SH-SY5Y (cell line): ENCODE measurements around the gene CABP4.

Experiments used
- GATA2 ChIP-seq: IDR thresholded peaks from 2 replicates; pipeline ENCODE4 v1.6.1; 2011; ENCODE audit warnings: mild to moderate bottlenecking, low read depth, low read length
- GATA3 ChIP-seq: IDR thresholded peaks from 2 replicates; pipeline ENCODE4 v1.6.1; 2011; ENCODE audit warnings: low read depth, mild to moderate bottlenecking, low read length, moderate library complexity

Gene CABP4

DNA sequence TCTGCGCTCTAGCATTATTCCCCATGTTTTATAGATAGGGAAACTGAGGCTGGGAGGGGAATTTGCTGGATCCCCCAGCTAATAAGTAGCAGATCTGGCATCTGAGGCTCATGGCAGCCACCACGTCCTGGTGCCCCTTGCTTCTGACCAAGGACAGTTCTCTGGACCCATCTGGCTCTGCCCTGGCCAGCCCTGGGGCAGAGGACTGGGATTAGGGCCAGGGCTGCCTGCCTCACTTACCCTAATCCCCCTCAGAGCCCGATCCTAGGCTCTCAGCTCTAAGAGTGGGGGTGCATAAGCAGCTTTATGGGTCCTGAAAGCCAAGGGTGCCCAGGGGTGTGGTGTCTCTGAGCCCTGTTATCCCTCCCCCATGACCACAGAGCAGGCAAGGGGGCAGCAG, at the start of gene CABP4:
Gene CABP4, plus strand, starts transcription at position 301 of the 400 bp plus-strand sequence. Its CDS starts 70 bp downstream, at position 371.
- TF ChIP-seq GATA2 (no peak), GATA3 (no peak)

DNA sequence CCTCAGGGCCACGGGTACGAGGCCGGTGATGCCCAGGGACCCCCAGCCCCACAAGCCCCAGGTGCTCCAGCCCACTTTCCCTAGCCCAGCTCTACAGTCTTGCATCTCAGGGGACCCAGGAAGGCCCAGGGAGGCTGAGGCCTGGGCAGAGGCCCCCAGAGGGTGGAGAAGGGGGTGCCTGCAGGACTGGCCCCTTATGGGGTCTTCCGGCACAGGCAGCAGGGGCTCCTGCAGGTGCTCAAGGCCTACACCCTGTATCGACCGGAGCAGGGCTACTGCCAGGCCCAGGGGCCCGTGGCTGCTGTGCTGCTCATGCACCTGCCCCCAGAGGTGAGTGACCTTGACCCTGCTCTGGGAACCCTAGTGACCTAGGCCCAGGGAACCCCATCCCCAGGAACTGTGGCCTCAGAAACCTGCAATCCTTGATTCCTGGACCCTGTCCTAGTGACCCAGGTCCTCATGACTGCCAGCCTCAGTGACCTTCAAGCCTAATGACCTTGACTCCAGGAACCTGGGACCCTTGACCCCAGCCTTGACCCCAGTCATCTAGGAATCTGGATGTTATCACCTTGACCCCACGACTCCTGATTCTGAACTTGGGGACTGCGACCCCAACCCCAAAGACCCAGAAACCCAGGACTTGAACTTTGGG, 49.3 kb upstream of the CABP4 start:
- TF ChIP-seq GATA3 (no peak), GATA2 (no peak)

DNA sequence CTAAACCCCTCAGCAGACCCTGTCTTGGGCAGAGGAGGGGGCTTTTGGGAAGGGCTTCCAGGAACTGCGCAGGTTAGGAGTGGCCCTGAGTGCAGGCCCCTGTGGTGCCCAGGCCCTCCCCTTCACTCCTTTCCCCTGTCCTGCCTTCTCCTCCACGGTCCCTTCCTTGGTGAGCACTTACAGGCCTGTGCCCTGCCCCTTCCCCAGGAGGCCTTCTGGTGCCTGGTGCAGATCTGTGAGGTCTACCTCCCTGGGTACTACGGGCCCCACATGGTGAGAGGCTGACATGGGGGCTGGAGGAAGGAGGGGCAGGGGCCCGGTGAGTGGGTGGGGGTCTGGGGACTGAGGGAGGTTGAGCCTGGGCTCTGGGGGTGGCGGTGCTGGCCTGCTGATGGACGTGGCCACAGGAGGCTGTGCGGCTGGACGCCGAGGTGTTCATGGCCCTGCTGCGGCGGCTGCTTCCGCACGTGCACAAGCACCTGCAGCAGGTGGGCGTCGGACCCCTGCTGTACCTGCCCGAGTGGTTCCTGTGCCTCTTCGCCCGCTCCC, 48.7 kb upstream of the CABP4 start:
- TF ChIP-seq GATA3 = no peak
- no peak for TF ChIP-seq GATA2

DNA sequence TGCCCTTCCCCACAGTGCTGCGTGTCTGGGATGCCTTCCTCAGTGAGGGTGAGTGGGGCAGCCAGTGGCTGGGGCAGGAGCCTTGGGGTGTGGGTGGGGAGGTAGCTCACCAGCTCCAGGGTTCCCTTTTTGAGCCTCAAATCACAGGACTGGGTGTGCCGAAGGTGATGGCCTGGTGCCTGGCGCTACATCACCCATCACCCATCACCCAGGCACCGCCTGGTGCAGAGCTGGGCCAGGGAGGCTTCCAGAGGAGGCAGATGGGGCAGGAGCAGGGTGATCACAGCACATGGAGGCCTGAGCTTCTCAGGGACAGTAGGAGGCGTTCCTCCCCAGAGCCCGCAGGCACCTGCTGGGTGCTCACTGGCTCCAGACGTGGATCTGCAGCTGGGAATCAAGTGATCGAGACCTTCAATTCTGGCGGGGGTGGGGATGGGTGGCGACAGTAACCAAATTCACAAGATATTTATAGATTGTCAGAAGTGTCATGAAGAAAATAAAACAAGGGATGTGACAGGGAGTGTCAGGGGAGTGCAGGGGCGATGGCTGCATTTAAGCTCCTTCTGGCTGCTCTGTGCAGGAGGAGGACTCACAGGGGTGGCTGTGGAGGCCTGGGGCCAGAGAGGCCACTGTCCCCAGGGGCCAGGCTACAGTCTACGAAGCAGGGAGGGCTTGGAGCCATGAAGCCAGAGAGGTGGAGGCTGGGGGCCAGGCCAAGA, 48.0 kb upstream of the CABP4 start:
- no peak for TF ChIP-seq GATA2
- no peak for TF ChIP-seq GATA3

DNA sequence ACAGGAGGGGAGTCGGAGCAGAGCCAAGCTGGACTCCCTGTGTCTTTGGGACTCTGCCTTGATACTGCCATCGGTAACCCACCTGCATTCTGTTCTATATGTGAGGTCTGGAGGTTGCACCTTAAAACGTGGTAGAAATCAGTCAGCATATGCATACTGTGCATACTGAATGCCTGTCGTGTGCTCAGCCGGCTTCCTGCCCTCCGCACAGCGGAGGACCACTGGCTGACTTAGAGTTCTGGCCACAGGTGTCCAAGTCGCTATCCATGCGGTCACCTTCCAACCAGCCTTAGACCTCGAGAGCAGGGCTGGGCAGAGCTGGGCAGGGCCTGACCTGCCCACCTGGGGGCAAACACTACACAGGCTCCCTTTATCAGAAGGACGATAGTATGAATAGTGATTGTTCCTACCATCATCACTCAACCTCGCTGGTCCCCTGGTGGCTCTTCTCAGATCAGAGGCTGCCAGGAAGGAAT, 47.4 kb upstream of the CABP4 start:
- no peak for TF ChIP-seq GATA3
- no peak for TF ChIP-seq GATA2

DNA sequence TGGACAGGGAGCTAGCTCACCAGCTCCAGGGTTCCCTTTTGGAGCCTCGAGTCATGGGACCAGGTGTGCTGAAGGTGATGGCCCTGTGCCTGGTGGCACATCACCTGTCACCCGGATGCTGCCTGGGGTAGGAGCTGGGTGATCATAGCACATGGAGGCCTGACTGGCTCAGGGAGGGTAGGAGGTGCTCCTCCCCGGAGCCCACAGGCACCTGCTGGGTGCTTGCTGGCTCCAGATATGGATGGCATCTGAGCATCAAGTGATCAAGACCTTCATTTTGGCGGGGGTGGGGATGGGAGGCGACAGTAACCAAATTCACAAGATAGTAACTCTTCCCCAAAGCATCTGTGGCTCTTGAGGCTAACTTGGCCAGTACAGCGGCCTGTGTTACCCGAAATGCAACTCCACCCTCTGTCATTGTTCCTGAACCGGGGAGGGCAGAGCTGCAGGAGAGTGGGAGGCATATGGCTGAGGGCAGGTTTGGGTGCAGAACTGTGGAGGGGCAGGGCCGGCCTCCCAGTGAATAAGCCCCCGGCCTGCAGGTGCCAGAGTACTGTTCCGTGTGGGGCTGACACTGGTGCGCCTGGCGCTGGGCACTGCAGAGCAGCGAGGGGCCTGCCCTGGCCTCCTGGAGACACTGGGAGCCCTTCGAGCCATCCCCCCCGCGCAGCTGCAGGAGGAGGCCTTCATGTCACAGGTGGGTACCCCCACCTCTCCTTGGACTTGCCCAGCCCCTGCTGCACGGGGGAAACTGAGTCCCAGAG, 46.5 kb upstream of the CABP4 start:
- no peak for TF ChIP-seq GATA3
- no peak for TF ChIP-seq GATA2

DNA sequence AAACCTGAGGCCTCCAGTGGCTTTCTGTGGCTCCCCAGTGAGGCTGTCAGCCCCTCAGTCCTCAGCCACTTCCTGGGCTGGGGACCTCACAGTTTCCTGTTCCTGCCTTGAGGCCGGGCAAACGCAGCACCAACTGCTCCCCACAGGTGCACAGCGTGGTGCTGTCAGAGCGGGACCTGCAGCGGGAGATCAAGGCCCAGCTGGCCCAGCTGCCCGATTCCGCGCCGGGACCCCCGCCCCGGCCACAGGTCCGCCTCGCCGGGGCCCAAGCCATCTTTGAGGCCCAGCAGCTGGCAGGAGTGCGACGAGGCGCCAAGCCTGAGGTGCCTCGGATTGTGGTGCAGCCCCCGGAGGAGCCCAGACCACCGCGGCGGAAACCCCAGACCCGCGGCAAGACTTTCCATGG, 45.9 kb upstream of the CABP4 start:
- TF ChIP-seq GATA3 (no peak), GATA2 (no peak)

DNA sequence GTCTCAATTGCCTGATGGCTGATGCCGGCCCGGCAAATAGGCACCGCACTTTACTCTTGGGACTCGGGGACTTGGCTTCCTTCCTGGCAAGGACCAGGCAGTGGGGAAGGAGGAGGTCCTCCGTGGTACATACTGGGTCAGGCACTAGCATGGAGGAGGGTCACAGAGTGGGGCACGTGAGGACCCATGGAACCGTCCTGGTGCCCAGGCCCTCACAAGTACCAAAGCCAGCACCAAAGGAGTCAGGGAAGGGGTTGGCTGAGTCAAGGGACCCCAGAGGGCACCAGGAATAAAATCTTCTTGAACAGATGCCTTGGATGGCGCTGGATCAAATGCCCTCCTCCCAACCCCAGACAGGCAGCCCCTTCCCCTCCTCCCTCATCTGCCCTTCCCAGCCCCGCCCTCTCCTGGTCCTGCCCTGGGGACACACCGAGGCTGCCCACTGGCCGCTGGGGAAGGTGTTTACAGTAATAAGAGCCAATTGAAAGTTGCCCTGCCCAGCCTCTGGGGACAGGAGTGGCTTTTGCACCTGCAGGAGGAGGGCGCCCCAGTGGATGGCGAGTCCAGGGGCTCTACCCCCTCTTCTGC, 45.3 kb upstream of the CABP4 start:
- TF ChIP-seq GATA3 (no peak), GATA2 (no peak)

DNA sequence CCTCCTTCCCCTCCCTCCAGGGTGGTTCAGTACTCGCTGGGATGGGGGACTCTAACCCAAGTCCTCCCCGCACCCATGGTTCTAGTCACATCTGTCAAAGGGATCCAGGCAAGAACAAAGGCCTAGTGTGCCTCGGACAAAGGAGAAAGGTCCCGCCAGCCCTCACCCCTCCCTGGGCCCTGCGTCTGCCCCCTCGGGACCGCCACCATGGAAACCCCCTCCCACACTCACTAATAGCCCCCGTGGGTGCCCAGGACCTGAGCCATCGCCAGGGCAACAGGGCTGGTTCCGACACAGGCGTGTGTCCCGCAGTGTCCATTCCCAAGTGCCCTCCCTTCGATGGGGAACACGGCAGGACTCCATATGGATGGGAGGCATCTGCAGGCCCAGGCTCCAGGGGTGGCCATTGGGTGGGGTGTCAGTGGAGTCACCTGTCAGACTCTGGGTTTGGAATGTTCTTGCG, 44.8 kb upstream of the CABP4 start:
- no peak for TF ChIP-seq GATA2
- no peak for TF ChIP-seq GATA3

DNA sequence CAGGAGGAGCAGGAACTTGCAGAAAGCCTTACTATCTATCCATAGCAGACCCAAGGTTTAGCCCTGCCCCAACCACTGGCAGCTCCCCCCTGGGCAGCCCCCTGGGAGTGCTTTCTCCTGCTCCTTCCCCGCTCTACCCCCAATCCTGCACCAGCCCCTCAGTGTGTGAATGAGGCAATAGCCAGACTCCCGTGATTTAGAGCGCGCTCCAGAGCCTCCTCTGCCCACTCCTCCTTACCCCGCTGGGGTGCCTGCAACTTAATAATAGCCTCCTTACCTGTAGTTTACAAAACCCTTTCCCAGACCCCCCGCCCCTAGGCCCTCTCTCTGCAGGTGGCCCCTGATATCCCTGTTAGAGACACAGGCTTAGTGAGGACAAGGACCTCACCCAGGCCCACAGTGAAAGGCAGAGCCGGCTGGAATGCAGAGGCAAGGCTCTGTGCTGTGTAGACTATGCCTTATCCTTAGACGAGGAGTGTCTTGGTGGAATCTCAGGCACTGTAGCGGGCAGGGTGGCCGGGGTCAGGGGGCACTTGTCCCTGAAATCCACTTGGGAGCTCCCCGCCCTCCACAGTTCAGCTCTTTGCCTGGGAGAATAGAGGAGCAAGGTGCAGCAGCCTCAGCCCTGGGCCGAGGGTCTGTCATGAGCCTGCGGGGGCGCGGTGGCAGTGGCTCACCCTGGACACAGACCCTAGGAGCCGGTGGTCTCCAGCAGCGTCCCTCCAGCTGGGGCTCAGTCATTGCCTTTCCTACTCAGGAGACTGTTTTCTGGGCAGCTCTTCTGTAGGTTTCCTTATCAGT, 44.0 kb upstream of the CABP4 start:
- no peak for TF ChIP-seq GATA3
- TF ChIP-seq GATA2 = no peak

DNA sequence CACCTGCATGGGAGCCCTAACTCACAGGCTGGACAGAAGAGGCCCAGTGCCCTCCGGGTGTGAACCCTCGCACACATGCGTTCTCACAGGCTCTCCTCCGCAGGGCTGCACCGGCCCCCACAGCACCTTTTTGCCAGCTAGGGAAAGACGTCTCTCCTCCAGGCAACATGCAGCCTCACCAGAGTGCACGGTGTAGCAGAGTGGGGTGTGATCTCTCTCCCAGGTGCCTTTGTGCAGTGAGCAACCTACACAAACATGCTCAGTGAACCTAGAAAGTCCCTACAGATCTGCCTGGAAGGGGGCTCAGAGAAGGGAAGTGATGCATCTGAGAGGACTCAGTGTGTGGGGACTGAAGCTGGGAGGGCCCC, 43.4 kb upstream of the CABP4 start:
- TF ChIP-seq GATA3 (no peak), GATA2 (no peak)

DNA sequence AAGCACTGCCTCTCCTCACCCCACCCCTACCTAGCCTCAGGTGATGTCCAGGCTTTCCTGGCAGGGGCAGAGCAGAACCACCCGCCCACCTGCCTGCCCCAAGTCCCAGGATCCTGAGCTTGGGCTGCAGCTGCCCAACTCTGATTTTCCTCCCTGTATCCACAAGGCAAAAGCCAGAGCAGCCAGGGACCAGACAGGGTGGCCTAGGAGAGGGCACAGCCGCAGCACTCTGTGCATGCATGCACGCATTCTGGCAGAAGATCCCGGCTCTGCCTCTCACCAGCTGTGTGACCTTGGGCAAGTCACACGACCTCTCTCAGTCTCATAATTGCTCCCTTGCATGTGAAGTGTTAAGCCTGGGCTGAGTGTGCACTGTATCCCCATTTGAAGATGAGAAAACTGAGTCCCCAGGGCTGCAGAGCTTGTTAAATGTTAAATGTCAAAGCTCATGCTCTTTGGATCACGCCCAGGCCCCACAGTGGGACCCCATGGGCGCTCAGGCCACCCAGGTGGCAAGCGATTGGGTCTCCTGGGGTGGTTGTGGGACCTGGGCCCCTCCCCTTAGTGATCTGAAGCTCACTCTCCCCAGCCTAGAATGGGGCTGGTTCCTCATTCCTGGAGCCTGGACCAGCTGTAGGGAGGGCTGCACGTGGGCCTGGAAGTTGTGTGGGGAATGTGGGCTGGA, 42.5 kb upstream of the CABP4 start:
- TF ChIP-seq GATA3 (no peak), GATA2 (no peak)
